GM21528 (cell line): ENCODE data around the gene BGLAP.

ENCODE experiments used
- ATAC-seq: cut with Tn5 transposase; IDR thresholded peaks from one replicate; pipeline ENCODE4 v1.9.1; 2021; ENCODE audit warnings: mild to moderate bottlenecking, moderate library complexity; ENCODE audit not compliant: unreplicated experiment, low FRiP score

The BGLAP gene

DNA sequence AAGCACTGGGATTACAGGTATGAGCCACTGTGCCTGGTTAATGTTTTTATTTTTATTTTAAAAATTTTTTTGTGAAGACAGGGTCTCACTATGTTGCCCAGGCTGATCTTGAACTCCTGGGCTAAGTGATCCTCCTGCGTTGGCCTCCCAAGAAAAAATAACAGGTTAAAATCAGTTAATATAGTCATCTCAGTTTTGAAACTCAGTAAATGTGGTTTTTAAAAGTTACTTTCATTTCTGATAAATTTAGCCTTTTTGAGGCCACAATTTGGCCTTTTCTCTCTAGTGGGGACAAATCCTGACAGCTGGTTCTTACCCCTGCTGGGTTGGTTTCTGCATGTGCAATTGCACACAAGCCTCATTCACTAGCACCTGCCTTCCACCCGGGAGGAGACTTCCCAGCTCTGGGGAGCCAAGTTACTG is 15.9 kb upstream of the BGLAP start:
- ATAC-seq = peak; percentile 67

DNA sequence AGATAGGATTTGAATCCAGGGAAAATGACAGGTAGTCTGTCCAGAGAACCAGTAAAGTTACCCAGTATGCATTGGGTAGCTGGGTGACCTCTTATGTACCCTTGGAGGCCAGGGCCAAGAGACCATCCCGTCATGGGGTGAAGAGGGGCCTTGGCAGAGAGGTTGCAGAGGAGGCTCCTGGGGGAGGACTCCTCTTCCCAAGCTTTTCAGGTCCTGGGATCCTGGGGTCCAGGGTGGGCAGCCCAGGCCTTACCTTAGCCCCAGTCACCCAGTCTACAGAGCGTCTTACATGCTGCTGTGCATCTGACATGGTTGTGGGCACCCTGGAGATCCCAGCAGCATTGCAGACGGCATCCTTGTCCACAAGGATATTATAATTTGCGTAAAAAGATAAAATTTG is 15.2 kb upstream of the BGLAP start:
- ATAC-seq = no peak

DNA sequence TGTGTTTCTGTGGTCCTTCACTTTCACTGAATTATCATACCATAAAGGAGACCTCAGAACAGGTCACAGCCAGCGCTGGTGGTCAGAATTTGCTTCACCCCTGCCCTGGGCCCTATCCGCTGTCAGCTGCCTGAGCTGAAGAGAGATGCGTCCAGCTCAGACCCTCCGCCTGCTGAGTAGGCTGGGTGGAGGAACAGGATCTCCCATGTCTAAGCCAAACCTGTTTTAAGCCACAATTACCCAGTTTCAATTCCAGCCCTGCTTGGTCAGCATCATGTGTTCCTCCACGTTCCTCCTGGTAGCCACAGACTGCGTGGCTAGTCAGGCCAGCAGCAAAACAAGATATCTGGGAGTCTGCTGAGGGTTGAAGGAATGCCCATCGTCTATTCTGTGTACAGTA is 13.5 kb upstream of the BGLAP start:
- no peak for ATAC-seq

DNA sequence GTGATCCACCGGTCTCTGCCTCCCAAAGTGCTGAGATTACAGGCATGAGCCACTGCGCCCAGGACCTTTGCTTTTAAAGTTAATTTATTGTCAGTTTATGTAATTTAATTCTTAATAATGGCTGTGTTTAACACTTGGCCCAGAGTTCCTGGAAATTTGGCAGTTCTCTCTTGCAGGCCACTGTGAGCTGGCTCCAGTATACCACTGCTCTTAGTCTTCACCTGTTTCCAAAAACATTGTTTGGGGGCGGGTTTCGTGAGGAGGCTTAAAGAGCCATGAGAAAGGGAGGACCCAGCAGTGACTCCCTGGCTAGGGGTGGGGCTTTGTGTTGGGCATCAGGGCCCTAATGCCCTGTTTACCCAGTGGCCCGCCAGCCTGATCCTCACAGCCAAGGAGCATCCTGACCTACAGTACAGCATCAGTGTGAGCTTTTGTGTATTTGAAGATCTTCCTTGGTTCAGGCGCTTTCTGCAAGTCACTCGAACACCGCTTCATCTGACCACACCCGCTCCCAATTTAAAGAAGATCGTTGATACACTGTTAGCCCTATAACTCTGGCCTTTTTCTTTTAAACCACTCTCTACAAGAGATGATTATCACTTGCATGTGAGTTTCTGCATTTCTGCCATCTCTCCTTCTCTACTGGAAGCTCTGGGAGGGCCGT is 12.0 kb upstream of the BGLAP start:
- ATAC-seq = no peak

- ATAC-seq = no peak
Measured at GRCh38 chr1:156230473-156230837, 11.5 kb upstream of the BGLAP start.

GRCh38 chr1:156232201-156232894 is 9.6 kb upstream of the BGLAP start:
- ATAC-seq = no peak

- no peak for ATAC-seq
Measured at GRCh38 chr1:156233426-156234127, 8.4 kb upstream of the BGLAP start.

DNA sequence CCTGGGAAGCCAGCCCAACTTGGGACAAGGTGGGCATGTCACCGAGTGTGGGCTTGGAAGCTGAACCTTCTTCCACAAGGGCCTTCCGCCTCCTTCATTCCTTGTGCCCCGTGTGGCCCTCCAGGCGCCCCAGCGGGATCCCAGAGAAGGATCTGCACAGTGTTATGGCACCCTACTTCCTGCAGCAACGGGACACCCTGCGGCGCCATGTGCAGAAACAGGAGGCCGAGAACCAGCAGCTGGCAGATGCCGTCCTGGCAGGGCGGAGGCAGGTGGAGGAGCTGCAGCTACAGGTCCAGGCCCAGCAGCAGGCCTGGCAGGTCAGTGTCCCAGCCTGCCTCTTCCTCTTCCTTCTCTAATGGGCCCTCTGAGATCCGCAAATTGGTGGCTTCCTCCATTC is 5.8 kb upstream of the BGLAP start:
- no peak for ATAC-seq

DNA sequence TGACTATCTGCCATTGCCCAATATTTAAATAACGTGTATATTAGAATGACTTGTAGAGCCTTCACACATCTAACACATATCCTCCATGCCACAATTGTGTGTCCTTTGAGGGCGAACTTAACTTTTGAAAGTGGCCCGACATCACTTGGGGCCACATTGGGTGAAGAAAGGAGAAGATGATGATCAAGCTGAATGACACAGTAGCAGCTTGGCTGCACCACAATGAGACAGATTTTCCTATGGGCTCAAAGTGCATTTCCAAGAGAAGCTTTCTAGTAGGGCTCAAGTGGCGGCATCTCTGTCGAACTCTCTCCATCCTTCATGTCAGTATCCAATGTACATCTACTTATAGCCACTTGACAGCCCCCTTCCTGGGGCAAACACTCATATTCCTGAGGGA is 3.7 kb upstream of the BGLAP start:
- no peak for ATAC-seq

DNA sequence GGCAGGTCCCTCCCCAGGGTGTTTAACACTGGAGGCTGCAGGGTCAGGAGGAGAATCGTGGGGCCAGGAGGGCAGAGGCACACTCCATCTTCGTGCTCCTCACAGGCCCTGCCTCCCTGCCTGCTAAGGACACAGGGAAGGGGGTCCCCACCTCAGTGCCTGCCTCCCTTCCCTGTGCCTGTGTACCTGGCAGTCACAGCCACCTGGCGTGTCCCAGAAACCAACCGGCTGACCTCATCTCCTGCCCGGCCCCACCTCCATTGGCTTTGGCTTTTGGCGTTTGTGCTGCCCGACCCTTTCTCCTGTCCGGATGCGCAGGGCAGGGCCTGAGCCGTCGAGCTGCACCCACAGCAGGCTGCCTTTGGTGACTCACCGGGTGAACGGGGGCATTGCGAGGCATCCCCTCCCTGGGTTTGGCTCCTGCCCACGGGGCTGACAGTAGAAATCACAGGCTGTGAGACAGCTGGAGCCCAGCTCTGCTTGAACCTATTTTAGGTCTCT is 623 bp upstream of the BGLAP start:
- no peak for ATAC-seq

DNA sequence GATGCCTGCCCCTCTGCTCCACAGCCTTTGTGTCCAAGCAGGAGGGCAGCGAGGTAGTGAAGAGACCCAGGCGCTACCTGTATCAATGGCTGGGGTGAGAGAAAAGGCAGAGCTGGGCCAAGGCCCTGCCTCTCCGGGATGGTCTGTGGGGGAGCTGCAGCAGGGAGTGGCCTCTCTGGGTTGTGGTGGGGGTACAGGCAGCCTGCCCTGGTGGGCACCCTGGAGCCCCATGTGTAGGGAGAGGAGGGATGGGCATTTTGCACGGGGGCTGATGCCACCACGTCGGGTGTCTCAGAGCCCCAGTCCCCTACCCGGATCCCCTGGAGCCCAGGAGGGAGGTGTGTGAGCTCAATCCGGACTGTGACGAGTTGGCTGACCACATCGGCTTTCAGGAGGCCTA is 754 bp downstream of the BGLAP start:
- no peak for ATAC-seq

DNA sequence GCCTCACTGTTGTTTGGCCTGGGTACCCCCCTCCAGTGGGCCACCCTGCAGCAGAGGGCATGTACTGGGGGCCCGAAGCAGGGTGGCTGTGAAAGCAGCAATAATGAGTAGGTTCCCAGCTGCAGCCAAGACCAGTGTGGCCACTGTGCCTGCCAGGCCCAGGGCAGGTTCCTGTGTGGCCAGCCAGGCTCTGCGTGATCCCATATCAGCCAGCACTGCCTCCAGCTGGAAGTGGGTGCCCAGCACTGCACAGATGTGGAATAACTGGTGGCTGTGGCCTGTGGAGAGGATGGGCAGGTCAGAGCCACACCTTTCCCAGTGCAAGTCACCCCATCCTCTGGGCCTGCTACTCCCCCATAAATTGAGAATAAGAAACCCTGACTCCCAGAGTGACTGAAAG is 2.1 kb downstream of the BGLAP start:
- no peak for ATAC-seq

GRCh38 chr1:156244712-156245111 is 2.7 kb downstream of the BGLAP start:
- ATAC-seq = no peak

DNA sequence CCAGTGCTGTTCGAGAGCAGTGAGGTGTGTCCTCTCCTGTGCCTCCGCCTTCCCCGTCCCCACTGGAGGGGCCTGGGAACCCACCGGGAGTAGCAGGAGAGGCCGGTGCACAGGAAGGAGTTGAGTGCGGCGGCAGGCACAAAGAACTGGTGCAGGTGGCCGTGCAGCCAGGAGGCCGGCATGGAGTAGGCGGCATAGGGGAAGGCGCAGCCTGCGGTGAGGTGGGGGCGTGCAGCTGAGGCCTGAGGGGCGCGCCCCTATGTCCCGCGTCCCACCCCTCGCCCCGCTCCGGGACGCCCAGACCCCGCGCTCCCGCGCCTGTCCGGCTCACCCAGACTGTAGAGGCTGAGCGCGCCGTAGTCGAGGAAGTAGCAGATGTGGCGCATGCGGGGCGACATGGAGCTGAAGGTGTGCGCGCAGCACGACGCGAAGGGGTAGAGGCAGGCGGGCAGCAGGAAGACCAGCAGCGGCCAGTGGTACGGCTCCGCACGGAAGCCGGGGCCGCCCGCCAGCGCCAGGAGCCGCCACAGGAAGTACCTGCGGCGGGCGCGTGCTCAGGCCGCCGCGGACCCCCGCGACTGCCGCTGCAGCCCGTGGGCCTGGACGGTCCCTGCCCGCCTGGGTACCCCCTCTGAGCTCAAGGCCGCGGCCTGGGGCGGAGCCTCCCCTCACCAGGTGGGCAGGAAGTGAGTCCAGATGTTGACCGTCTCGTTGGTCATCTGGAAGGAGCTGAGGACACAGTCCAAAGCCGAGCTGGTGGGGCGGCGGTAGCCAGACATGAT is 3.7 kb downstream of the BGLAP start:
- no peak for ATAC-seq

GRCh38 chr1:156246241-156246780 is 4.3 kb downstream of the BGLAP start:
- ATAC-seq = no peak

DNA sequence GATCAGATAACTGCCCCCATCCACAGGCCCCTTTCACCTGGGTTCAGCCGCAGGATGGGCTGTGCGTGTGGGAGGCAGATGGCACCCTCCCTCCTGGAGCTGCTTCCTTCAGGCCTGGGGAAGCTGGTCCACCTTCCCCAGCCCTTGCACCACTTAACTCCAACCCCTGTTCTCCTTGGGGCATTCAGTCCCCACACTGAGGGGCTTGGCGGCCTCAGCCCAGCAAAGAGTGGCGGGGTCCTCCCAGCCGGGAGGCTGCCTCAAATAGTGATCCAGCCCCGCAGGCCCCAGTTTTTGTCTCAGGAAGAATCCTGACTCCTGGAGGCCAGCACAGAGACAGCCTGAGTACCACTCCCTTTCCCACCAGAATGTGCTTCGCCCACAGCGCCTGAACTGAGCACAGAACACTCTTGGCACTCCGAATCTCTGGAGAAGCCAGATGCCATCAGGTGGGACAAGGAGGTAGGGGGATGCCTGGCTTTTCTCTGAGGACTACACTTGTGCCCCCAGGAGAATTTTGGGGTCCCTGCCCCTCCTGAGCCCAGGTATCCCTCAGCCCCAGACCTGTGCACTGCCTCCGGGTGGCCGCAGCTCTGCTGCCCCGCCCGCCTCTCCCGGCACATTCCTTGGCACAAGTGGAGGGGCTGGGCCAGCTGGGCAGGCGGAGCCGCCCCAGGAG is 4.9 kb downstream of the BGLAP start:
- ATAC-seq = no peak

- ATAC-seq = no peak
Measured at GRCh38 chr1:156247460-156248322, 5.7 kb downstream of the BGLAP start, which contains the start of gene PAQR6. Gene PAQR6 (minus strand): TSS chr1:156248056. CDS start chr1:156246731, 1,325 bp downstream.

DNA sequence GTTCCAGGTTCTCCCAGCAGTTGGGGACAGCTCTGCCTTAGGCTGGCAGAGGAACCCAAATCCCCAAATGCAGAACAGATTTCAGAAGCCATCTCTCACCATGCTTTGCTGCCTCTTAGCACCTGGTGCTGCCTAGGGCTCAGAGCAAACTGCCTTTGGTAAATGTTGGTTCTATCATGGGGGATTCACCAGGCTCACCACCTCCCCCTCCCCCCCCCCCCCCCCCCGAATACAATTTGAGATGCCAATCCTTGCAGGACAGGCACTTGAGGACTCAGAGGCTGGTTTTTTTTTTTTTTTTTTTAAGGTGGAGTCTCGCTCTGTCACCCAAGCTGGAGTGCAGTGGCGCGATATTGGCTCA is 6.3 kb downstream of the BGLAP start:
- no peak for ATAC-seq

DNA sequence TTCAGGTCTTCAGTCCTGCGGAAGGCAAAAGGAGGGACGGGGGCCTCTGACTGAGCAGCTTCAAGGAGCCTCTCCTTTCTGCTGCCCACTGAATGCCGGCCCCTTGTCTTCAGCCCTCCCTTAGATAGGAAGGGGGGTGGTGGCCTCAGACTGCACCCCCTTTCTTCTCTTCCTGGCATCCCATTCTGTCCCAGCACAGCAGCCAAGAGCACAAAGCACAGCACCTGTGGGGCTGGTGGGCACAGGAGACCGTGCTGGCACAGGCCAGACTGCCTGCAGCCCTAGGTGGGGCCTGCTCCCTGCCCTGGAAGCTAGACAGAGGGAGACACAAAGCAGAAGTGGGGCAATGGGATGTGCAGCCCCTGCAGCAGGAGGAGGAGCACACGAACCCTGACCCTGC is 7.6 kb downstream of the BGLAP start:
- ATAC-seq = no peak
